ENCODE results near the gene GNAZ. TPM values are rescaled to one million over a fixed set of nuclear protein-coding genes. Genes with fewer than 3 reads are reported as not detected.

GNAZ gene
- polyA plus RNA-seq, 5 donors = 3.3 to 4.8 (median 4.3) TPM

GRCh38 chr22:23075525-23076216, 5.4 kb downstream of the GNAZ start:
- no peak for DNase-seq

- DNase-seq = no peak
Measured at GRCh38 chr22:23076896-23077572, 6.7 kb downstream of the GNAZ start.

GRCh38 chr22:23077627-23078461, 7.5 kb downstream of the GNAZ start:
- no peak for DNase-seq

GRCh38 chr22:23078462-23078787, 8.1 kb downstream of the GNAZ start:
- no peak for DNase-seq

- DNase-seq = no peak
Measured at GRCh38 chr22:23079240-23079768, 9.0 kb downstream of the GNAZ start.

- DNase-seq = no peak
Measured at GRCh38 chr22:23079814-23080521, 9.6 kb downstream of the GNAZ start.

- DNase-seq = no peak
Measured at GRCh38 chr22:23080613-23081290, 10.4 kb downstream of the GNAZ start.

- DNase-seq = no peak
Measured at GRCh38 chr22:23082534-23083314, 12.4 kb downstream of the GNAZ start.

- DNase-seq = no peak
Measured at GRCh38 chr22:23083315-23084021, 13.1 kb downstream of the GNAZ start.

GRCh38 chr22:23084453-23085350, 14.4 kb downstream of the GNAZ start:
- DNase-seq = no peak

- no peak for DNase-seq
Measured at GRCh38 chr22:23085351-23085671, 15.0 kb downstream of the GNAZ start.

GRCh38 chr22:23085785-23086184, 15.5 kb downstream of the GNAZ start:
- no peak for DNase-seq

GRCh38 chr22:23086263-23086662, 15.9 kb downstream of the GNAZ start:
- no peak for DNase-seq

- DNase-seq = no peak
Measured at GRCh38 chr22:23086787-23087186, 16.5 kb downstream of the GNAZ start.

GRCh38 chr22:23088199-23088604, 17.9 kb downstream of the GNAZ start:
- no peak for DNase-seq

GRCh38 chr22:23089010-23089409, 18.7 kb downstream of the GNAZ start:
- no peak for DNase-seq

GRCh38 chr22:23089633-23090456, 19.5 kb downstream of the GNAZ start:
- no peak for DNase-seq

GRCh38 chr22:23090457-23090835, 20.1 kb downstream of the GNAZ start:
- no peak for DNase-seq
